ENCODE results near the gene BCAR3.
A peak's percentile ranks its signal among the peaks of the same experiment; 100 is the strongest.

Gene BCAR3

DNA sequence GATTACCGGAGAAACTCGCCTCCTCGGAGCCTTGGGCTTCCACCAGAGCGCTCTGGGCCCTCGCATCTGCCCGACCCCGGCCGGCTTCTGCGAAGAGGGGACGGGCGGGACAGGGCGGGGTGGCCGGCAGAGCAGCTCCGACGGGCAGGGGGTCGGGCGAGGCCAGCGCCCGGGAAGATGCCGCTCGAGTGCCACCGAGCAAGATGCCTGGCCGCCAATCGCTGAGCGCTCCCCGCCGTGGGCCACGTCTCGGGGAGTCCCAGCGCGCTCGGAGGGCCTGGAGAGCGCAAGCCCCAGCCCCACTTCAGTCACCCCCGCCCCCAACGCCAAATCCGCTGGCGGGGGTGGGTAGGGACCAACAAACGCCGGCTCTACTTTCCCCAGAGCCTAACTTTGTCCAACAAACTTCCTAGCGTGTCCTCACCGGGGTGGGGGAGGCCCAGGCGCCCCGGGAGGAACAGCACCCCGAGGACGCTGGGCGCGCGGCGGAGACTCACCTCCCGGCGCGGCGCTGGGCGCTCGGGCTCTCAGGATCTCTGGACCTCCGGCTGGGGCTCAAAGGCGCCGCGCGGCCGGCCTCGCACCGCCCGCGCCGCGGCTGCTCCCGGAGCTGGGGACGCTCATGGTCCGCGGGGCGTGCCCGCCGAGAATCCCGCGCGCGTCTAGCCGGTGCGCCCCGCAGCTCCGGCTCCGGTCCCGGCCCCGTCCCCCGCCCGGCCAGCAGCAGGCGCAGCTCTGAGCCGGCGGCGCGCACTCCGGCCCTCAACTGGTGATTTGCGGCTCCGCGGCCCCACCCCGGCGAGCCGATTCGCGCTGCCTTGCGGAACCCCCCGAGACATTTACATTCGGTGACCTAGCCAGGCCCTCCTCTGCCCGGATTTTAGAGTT is at the start of gene BCAR3:
BCAR3 (minus strand) TSS at position 737 of the 888 bp plus-strand sequence. CDS start 6,907 bp downstream, outside the sequence.
- no peak for DNase-seq (ENCODE audit: low read depth in 3 of 3)

DNA sequence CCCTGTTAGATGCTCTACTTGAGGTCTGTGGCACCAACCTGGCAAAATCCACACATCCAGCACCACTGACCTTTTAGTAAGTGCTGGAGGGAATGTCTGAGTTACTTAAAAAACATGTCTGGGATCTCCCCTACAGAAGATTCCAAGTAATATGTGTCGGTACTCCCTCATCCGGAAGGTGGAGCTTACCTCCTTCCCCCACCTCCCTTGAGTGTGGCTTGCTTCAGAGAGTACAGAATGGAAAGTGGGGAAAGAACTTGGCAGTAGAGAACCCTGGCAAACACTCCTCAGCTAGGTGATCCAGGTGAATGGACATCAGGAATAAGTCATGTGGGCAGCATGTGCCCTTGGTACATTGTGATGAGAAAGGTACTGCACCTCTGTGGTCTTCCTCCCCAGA is 49.0 kb upstream of the BCAR3 start:
- no peak for DNase-seq (ENCODE audit: low read depth in 3 of 3)

- no peak for DNase-seq (ENCODE audit: low read depth in 3 of 3)
Measured at GRCh38 chr1:93729906-93730305, 48.3 kb upstream of the BCAR3 start.

GRCh38 chr1:93729502-93729901 is 47.9 kb upstream of the BCAR3 start:
- no peak for DNase-seq (ENCODE audit: low read depth in 3 of 3)

GRCh38 chr1:93728480-93729131 is 47.0 kb upstream of the BCAR3 start:
- no peak for DNase-seq (ENCODE audit: low read depth in 3 of 3)

DNA sequence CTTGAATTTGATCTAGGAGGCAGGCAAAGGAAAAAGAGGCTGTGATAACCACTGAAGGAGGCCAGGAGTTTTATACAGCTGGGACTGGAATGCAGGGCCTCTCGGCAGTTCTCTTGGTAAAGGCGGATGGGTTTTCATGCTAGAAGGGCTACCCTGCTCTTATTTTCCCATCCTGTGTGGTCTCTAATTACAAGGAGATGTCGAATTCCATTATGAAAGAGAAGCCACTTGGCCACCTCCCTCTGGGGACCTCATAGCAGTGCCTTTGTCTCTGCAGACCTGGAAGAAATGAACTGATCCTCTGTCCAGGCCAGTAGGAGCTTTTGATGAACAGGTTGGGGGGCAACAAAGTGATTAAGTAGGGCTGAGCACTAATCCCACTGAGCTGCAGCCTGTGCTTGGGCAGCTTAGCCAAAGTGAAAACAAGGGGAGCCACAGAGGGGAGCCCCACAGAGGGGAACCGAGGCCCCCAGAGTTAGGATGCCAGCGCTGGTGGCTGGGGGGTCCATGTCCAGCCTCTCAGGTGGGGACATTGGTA is 42.2 kb upstream of the BCAR3 start:
- no peak for DNase-seq (ENCODE audit: low read depth in 3 of 3)

- DNase-seq (ENCODE audit: low read depth in 3 of 3): no peak
Measured at GRCh38 chr1:93723110-93723509, 41.5 kb upstream of the BCAR3 start.

GRCh38 chr1:93722081-93723031 is 40.7 kb upstream of the BCAR3 start:
- no peak for DNase-seq (ENCODE audit: low read depth in 3 of 3)

DNA sequence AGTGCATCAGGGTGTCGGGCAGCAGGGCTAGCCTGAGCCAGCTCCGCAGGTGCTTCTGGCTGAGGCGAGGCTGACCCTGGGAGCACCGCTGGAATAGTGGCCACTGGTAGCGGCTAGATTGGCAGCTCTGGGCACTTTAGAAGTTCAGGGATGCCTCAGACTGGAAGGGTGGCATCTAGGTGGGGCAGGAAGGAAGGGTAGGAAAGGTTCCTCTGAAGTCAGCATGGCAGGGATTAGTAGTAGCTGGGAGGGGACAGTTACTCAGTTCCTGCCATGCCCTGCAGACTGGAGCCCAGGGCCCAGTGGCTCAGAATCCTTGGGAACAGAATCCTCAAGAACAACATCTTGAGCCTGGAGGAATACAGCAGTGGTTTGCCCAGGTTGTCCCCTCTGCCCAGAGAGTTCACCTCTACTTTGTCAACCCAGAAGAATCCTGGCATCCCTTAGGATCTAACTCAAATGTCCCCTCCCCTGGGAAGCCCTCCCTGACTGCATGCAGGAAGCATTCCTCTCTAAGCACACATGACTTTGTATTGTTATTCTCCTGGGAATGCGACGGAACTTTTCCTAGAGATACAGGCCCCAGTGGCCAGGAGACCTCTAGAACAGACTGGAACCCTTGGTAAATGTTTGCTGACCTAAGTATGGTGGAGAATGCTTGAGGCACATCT is 39.5 kb upstream of the BCAR3 start:
- DNase-seq (ENCODE audit: low read depth in 3 of 3): no peak

- DNase-seq (ENCODE audit: low read depth in 3 of 3): no peak
Measured at GRCh38 chr1:93717640-93718039, 36.0 kb upstream of the BCAR3 start.

DNA sequence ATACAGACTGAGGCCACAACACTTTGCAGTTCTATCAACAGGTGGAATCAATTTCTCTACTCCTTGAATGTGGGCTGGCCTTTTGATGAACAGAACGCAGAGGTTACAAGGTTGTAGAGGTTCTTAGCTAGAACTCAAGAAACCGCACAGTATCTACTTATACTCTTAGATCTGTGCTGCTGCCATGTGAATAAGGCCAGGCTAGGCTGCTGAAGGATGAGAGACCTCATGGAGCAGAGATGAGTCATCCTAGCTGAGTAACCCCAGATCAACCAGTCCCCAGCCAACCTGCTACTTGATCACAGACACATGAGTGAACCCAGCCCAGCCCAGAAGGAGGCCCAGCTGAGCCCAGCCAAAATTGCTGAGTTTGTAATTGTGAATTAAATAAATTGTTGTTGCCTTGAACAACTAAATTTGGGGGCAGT is 35.3 kb upstream of the BCAR3 start:
- no peak for DNase-seq (ENCODE audit: low read depth in 3 of 3)

DNA sequence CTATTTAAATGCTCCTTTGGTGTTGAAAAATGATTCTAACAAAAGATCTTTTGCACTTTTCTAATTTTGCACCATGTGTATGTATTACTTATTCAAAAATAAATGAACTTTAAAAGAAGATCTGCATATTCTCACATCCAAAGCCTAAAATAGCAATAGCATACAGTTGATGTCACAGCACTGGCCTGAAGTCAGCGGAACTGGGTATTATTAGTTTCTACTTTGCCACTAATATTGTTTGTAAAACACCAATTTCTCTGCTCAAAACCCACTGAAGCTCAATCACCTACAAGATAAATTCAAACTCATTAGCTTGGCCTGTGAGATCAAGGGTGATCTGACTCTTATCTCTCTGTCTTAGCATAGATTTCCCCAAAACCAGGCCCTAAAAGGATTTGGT is 34.5 kb upstream of the BCAR3 start:
- DNase-seq (ENCODE audit: low read depth in 3 of 3): no peak

DNA sequence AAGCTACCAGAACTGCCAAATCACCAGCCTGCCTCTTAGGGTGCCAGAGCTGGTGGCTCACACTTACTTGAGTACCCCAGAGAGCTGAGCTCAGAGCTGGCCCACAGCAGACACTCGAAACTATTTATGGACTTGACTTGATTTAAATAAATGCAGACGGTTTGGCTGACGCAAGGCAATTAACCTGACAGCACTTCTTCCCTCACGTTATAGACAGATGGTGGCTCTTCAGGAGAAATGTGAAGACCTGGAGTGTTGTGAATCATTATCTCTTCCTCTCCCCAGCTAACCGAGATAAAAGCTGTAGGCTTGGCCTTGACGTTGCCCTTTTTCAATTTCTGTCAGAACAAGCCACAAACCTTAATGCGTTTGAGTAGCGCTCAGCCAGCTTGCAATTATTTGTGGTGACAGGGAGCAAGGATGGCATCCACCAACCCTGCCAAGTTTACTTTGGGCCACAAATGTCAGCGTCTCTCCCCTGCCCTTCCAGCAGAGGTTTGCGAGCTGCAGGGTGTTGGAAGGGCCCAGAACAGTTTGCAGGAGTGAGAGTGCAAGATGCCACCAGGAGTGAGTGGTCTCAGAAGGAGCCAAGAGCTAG is 34.0 kb upstream of the BCAR3 start:
- DNase-seq (ENCODE audit: low read depth in 3 of 3): no peak

GRCh38 chr1:93714356-93714755 is 32.7 kb upstream of the BCAR3 start:
- DNase-seq (ENCODE audit: low read depth in 3 of 3): no peak

GRCh38 chr1:93713341-93713740 is 31.7 kb upstream of the BCAR3 start:
- DNase-seq (ENCODE audit: low read depth in 3 of 3): no peak

DNA sequence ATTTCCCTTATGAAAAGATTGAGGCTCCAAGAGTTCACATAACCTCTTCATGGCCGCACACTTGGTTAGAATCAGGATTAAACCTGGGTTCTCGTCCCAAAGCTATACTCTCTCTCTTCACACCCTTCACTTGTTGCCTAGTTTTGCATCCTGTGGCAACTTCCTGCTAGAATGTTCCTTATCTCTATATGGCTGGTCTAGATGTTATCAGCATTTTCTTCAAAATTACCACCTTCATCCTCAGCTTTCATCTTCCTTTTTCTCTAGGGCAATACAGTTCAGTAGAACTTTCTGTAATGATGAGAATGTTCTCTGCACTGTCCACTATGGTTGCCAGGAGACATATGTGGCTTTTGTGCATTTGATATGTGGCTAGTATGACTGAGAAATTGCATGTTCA is 31.1 kb upstream of the BCAR3 start:
- no peak for DNase-seq (ENCODE audit: low read depth in 3 of 3)

DNA sequence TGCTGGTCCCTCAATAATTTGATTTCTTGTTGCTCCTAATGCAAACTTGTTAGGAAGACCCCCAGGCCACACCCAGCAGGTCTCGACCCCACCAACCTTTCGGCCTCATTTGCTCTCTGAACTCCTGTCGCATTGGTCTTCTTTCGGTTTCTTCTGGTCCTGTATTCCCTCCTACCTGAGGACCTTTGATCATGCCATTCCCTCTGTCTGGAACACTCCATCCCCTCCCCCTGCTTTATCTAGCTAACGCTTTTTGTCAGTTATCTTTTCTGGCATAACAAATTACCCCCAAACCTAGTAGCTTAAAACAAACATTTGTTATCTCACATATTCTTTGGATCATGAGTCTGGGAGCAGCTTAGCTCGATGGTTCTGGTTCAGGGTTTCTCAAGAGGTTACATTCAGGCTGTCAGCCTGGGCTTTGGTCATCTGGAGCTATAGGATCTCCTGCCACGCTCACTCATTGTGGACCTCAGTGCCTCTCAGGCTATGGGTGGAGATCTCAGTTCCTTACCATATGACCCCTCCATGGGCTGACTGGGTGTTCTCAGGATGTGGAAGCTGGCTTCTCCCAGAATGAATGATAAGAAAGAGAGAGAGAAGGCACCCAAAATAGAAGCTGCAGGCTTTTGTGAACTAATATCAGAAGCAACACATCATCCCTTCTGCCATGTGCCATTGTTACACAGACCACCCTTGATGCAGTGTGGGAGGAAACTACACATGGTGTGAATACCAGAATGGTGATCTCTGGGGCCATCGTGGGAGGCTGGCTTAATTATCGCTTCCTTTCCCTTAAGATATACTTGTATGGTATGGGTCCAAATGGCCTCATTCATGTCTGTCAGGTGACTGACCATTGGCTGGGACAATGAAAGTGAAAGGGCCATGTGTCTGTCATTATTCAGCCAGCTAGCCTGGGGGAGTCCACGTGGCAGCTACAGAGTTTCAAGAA is 29.1 kb upstream of the BCAR3 start:
- DNase-seq (ENCODE audit: low read depth in 3 of 3): no peak

DNA sequence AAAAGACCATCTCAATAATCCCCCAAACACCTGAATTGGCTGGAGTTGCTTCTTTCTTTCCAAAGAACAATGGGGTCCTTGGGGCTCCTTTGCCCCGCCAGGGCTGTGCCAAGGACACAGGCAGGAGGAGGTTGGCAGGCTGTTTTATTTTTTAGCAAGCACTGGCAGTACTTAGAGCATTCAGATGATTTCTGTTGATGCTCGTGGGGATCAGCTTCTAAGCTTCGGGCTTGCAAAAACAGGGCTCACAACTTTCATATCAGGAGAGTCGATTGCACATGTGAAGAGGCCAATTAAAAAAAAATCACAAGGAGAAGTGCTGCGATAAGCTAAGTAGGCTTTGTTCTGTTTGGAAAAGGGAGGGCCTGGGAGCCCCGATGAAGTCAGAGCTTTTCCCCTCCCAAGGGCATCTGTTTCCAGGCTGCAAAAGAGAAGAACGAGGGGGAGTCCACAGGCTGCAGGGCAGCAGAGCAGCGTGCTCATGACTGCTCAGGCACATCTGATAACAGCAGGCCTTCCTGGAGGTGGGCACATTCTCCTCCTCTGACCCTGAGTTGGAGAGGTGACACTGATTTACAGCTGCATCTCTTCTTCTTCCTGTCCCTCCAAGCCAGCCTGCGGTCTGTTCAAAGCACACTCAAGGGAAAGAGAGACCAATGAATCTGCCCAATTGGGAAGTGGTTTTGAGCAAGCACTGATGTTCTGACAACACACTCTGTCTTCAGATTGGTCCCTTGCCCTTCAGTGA is 27.3 kb upstream of the BCAR3 start:
- no peak for DNase-seq (ENCODE audit: low read depth in 3 of 3)

- peak in 1 of 3 experiments; percentile 21 for DNase-seq (ENCODE audit: low read depth in 3 of 3)
Measured at GRCh38 chr1:93707956-93708355, 26.3 kb upstream of the BCAR3 start.

Measured in stimulated activated CD4-positive, alpha-beta T cell treated with anti-CD3 and anti-CD28 coated beads, TNF-alpha, amount 100 ng/mL, for 4 hours (primary cell).